Heart left ventricle (tissue), 16 donors: Measurements from ENCODE around the gene COX14. TPM values are rescaled to one million over a fixed set of nuclear protein-coding genes. Genes with fewer than 3 reads are reported as not detected.

Experiments
- ATAC-seq, 4 donors: fragments of 200-7000 bp; cut with Tn5 transposase; one replicate each; pipeline ENCODE4 v1.9.1; 2020 to 2022; ENCODE audit warnings: moderate library complexity in 4 of 4, mild to moderate bottlenecking in 3 of 4, moderate number of reproducible peaks in 1 of 4
- DNase-seq, 5 donors: peaks; one replicate each; pipeline ENCODE4 v3.0.0-alpha.2; 2020
- H3K27ac ChIP-seq, 12 donors: fragments of 200-600 bp; sonication (generic) in 4 of 12; one replicate each; pipeline versions ENCODE4 v1.5.0 to v1.8.0; 2016 to 2022; ENCODE audit warnings: mild to moderate bottlenecking in 2 of 12
- H3K27me3 ChIP-seq, 9 donors: fragments of 200-600 bp; sonication (generic) in 2 of 9; one replicate each; pipeline versions ENCODE4 v1.5.1 to v1.8.0; 2016 to 2022; ENCODE audit warnings: mild to moderate bottlenecking in 3 of 9
- H3K36me3 ChIP-seq, 9 donors: fragments of 200-600 bp; sonication (generic) in 2 of 9; one replicate each; pipeline versions ENCODE4 v1.5.0 to v1.8.0; 2018 to 2022; ENCODE audit warnings: mild to moderate bottlenecking in 2 of 9
- H3K4me1 ChIP-seq, 12 donors: fragments of 200-600 bp; sonication (generic) in 4 of 12; one replicate each; pipeline versions ENCODE4 v1.5.0 to v1.8.0; 2016 to 2022; ENCODE audit warnings: mild to moderate bottlenecking in 3 of 12
- H3K4me3 ChIP-seq, 12 donors: fragments of 200-600 bp; sonication (generic) in 4 of 12; one replicate each; pipeline versions ENCODE4 v1.5.0 to v1.8.0; 2017 to 2022; ENCODE audit warnings: mild to moderate bottlenecking in 9 of 12, moderate library complexity in 4 of 12
- H3K9me3 ChIP-seq, 12 donors: fragments of 200-600 bp; sonication (generic) in 4 of 12; one replicate each; pipeline versions ENCODE4 v1.5.0 to v1.8.0; 2016 to 2022; ENCODE audit warnings: mild to moderate bottlenecking in 1 of 12
- POLR2A ChIP-seq, 2 donors: fragments of 450-650 bp; IDR thresholded peaks; one replicate each; pipeline ENCODE4 v1.6.1; 2017; ENCODE audit warnings: antibody characterized with exemption in 2 of 2, mild to moderate bottlenecking in 2 of 2, moderate library complexity in 2 of 2
- WGBS, 4 donors: extraction: QIAGEN DNeasy Blood & Tissue Kit in 2 of 4; methylation state at CpG; one replicate each; pipeline versions ENCODE4 v1.1.5 to v1.1.7; 2013 to 2018; 5-methylcytosine and 5-hydroxymethylcytosine counted together
- intact Hi-C, 10 donors: fragments of 100-400 bp; cut with DNase I; formaldehyde crosslinking; loops; one replicate each; pipeline versions ENCODE4 v1.11.1 to v1.14.2; 2022
- polyA plus RNA-seq, 2 donors: library from polyadenylated mRNA; stranded (reverse); fragments of 200-250 nt; gene quantifications; one replicate each; pipeline ENCODE4 v1.2.3, GENCODE V29; 2013
- total RNA-seq, 9 donors: library from RNA; depleted of rRNA in 2 of 9; stranded (reverse); fragments of >200 nt in 2 of 9; fragmentation: NEBNext Ultra II Directional in 3 of 9; extraction: Animal tissue kit (Norgen Biotek cat#: 25700) in 3 of 9; gene quantifications; one replicate each; pipeline versions ENCODE4 v1.1.0 to v1.2.4, GENCODE V29; 2016 to 2023
- TF ChIP-seq, protein P1 (sequence below), 12 donors: fragments of 200-600 bp; sonication (generic) in 4 of 12; IDR thresholded peaks; one replicate each; pipeline versions ENCODE4 v1.5.0 to v1.8.0; 2018 to 2022; ENCODE audit warnings: antibody characterized with exemption in 12 of 12, mild to moderate bottlenecking in 5 of 12
- donor health status: ischemic (EF 13 %, LVEDD 7.1; RV severe dilation, severe dysfunction).
- donor health status: healthy with polysubstance abuse.
- donor health status: DM: no; HTN: yes; CAD: no.
- donor health status: DM: no; HTN: no; CAD: no.
- donor health status: ischemic (EF 25% LVEDD 6.9; RV normal size, moderate dysfunction).
- donor health status: ischemic (EF 25% LVEDD 5.7; RV mildly dilated, moderate dysfunction).
- donor health status: healthy.
- donor health status: DM: yes; HTN: yes; CAD: no.
- donor health status: ischemic (EF 35%, LVEDD 5.7; RV mildly dilated, moderate dysfunction).
- donor health status: nonischemic (EF 11% LVEDD 7.7; RV severe dilation, severe dysfunction).
- donor health status: DM: yes; HTN: yes; CAD: no.
- donor health status: PGD.
- donor health status: ischemic (EF 29% LVEDD 5.4; RV normal size, mild dysfunction).
- donor health status: nonischemic (EF 23%, LVEDD 6.1; RV moderate dilation, normal function).

Gene COX14
- total and polyA plus RNA-seq, 11 donors: 134 to 217 (median 159) TPM

DNA sequence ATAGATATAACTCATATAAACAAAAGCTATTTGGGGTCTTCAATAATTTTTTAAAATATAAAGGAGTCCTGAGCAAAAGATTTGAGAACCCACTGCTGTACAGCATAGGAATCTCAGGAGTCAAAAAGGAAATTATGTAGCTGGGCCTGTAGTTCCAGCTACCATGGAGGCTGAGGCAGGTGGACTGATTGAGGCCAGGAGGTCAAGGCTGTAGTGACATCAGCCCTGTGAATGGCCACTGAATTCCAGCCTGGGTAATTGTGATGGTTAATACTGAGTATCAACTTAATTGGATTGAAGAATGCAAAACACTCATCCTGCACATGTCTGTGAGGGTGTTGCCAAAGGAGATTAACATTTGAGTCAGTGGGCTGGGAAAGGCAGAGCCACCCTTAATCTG is 44.6 kb downstream of the COX14 start:
- Histone ChIP-seq H3K27me3 (no peaks in the 10 kb centered on the region), H3K27ac (no peak overlapping the region), H3K9me3 (no peaks in the 10 kb centered on the region), H3K4me1 (peaks cover 0 to 7% (median 0%) of the 10 kb centered on the region in 12 donors), H3K4me3 (no peak overlapping the region), H3K36me3 (peaks cover 0 to 11% (median 3%) of the 10 kb centered on the region in 9 donors)
- no peak for DNase-seq
- no peak for TF ChIP-seq POLR2A (IDR thresholded peaks at IDR 0.05)
- TF ChIP-seq, protein P1, sequence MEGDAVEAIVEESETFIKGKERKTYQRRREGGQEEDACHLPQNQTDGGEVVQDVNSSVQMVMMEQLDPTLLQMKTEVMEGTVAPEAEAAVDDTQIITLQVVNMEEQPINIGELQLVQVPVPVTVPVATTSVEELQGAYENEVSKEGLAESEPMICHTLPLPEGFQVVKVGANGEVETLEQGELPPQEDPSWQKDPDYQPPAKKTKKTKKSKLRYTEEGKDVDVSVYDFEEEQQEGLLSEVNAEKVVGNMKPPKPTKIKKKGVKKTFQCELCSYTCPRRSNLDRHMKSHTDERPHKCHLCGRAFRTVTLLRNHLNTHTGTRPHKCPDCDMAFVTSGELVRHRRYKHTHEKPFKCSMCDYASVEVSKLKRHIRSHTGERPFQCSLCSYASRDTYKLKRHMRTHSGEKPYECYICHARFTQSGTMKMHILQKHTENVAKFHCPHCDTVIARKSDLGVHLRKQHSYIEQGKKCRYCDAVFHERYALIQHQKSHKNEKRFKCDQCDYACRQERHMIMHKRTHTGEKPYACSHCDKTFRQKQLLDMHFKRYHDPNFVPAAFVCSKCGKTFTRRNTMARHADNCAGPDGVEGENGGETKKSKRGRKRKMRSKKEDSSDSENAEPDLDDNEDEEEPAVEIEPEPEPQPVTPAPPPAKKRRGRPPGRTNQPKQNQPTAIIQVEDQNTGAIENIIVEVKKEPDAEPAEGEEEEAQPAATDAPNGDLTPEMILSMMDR (IDR thresholded peaks at IDR 0.05): no peak
- ATAC-seq: no peak
- intact Hi-C loops: no loop called here

DNA sequence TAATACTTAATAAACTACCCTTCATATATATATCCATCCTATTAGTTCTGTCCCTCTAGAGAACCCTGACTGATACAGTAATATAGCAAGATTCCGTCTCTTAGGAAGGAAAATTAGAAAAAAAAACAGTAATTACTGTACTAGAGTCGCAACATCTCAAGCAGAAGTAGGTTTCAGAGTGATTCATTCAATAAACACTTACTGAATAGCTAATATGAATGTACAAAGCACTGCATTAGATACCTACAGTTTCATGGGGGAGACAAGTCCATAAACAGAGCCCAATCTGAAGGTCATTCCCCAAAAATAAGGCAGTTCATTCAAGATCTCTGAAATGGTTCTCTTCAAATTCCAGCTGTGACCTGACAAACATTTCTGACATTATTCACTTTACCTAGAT is 45.2 kb downstream of the COX14 start:
- Histone ChIP-seq H3K27ac (no peak overlapping the region), H3K9me3 (no peaks in the 10 kb centered on the region), H3K4me1 (peaks cover 0 to 7% (median 0%) of the 10 kb centered on the region in 12 donors), H3K27me3 (no peaks in the 10 kb centered on the region), H3K36me3 (peaks cover 0 to 11% (median 3%) of the 10 kb centered on the region in 9 donors), H3K4me3 (no peak overlapping the region)
- intact Hi-C loops: no loop called here
- ATAC-seq (no peak), DNase-seq (no peak)
- WGBS, 4 donors: 92 to 98% (median 95%) methylated on average over 2 of the region's 2 CpGs
- TF ChIP-seq, protein P1 (IDR thresholded peaks at IDR 0.05): no peak
- no peak for TF ChIP-seq POLR2A (IDR thresholded peaks at IDR 0.05)

DNA sequence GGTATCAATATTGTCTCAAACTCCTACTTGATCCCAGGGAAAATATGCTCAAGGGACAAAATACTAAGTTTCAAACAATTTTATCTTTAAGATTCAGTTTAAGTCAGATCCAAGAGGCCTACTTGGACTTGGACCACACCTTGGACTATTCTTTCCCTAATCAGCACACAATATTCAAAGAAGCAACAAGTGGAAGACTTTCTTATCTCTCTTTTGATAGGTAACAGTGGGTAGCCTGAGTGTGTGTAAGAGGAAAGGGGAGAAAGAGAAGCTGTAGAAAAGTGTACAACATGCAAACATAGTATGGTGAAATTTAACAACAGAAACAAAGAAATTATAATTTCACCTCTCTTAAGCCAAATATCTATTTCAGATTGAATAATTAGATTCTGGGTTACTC is 48.6 kb downstream of the COX14 start:
- intact Hi-C loops: loop anchor here in 2 of 10 donors (10.0 kb wide), 1 partner anchor 46 kb away; the partner anchor contains the start of gene COX14 (in 2 of the 2)

DNA sequence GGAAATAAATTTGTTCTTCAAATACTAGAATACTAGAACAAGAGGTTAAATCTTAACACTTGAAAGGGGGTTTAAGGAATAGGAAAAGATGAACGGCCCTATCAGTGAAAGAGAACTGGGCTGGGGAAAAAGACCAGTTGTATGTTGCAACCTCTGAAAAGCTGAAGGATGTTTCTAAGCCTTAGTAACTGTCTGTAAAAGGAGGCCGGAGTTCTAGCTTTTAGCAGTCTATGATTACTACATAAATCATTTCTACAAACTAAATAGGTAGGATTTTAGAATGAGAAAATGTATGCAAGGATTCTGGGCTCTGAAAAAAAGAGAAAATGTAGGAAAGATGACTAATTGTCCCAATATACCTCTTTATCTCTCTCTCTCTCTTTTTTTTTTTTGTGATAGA is 50.2 kb downstream of the COX14 start:
- Histone ChIP-seq H3K4me1 (peaks cover 0 to 20% (median 9%) of the 10 kb centered on the region in 12 donors), H3K9me3 (no peaks in the 10 kb centered on the region), H3K27me3 (no peaks in the 10 kb centered on the region), H3K36me3 (peaks cover 0 to 3% (median 0%) of the 10 kb centered on the region in 9 donors), H3K27ac (no peak overlapping the region), H3K4me3 (no peak overlapping the region)
- DNase-seq: no peak
- no peak for ATAC-seq
- intact Hi-C loops: loop anchor here in 2 of 10 donors (10.0 kb wide), 1 partner anchor 47 kb away; the partner anchor contains the start of gene COX14 (in 2 of the 2)
- TF ChIP-seq POLR2A (IDR thresholded peaks at IDR 0.05): no peak
- TF ChIP-seq, protein P1 (IDR thresholded peaks at IDR 0.05): no peak
- 80 to 87% (median 84%) methylated on average over 2 of the region's 2 CpGs for WGBS, 4 donors

More for the DNA sequence above, 48.6 kb downstream of the COX14 start:
- H3K27ac ChIP-seq: no peak overlapping the region
- no peak for TF ChIP-seq POLR2A (IDR thresholded peaks at IDR 0.05)
- TF ChIP-seq, protein P1 (IDR thresholded peaks at IDR 0.05): no peak
- H3K4me3 ChIP-seq: no peak overlapping the region
- H3K36me3 ChIP-seq: peaks cover 0 to 3% (median 0%) of the 10 kb centered on the region in 9 donors
- peaks cover 0 to 11% (median under 1%) of the 10 kb centered on the region in 12 donors for H3K4me1 ChIP-seq
- no peak for ATAC-seq
- DNase-seq: no peak
- no peaks in the 10 kb centered on the region for H3K9me3 ChIP-seq
- no peaks in the 10 kb centered on the region for H3K27me3 ChIP-seq
